ENCODE results near the gene TLR4. TPM values are rescaled to one million over a fixed set of nuclear protein-coding genes. Genes with fewer than 3 reads are reported as not detected.

The TLR4 gene
- total RNA-seq, 1 experiment from 2014 or later, result 0.07 TPM

GRCh38 chr9:117715411-117715989 lies 11.3 kb downstream of the TLR4 start:
- TF ChIP-seq CTCF (conservative IDR thresholded peaks at IDR 0.05), result no peak
- Mint-ChIP-seq H3K4me3 (no peak overlapping the region), H3K9me3 (no peaks in the 10 kb centered on the region), H3K36me3 (ENCODE audit: insufficient read depth in 1 of 3, low read depth in 3 of 3) (no peaks in the 10 kb centered on the region), H3K27me3 (ENCODE audit: low read depth) (no peaks in the 10 kb centered on the region), H3K4me1 (no peaks in the 10 kb centered on the region), H3K27ac (no peak overlapping the region)
- Histone ChIP-seq H3K4me2 (ENCODE audit: insufficient read depth, insufficient read length, low read length) (no peak overlapping the region), H4K91ac (ENCODE audit: insufficient read length, low read depth, low read length) (no peak overlapping the region), H3K23ac (ENCODE audit: insufficient read length, low read depth, low read length) (no peak overlapping the region), H3K27ac (ENCODE audit: insufficient read length, low read depth, low read length) (no peak overlapping the region), H3K79me1 (ENCODE audit: insufficient read depth, low read depth, low read length, poor library complexity, severe bottlenecking) (no peaks in the 10 kb centered on the region), H3K9me3 (ENCODE audit: control insufficient read depth, low read depth, low read length) (no peaks in the 10 kb centered on the region), H3K18ac (ENCODE audit: insufficient read length, low read depth, low read length) (no peak overlapping the region), H3K4ac (ENCODE audit: low read depth, low read length) (no peak overlapping the region), H2BK120ac (ENCODE audit: low read depth, low read length, poor library complexity, severe bottlenecking) (no peak overlapping the region), H3T11ph (ENCODE audit: low read length) (no peak overlapping the region), H4K5ac (ENCODE audit: insufficient read length, low read depth, low read length) (no peak overlapping the region), H3K79me2 (ENCODE audit: insufficient read depth, low read length) (no peaks in the 10 kb centered on the region), H3K23me2 (ENCODE audit: insufficient read length, low read depth, low read length, poor library complexity, severe bottlenecking) (no peaks in the 10 kb centered on the region), H2AK5ac (ENCODE audit: insufficient read length, low read length) (no peak overlapping the region), H4K20me1 (ENCODE audit: control insufficient read depth, insufficient read depth, insufficient read length) (no peaks in the 10 kb centered on the region), H3K4me1 (ENCODE audit: insufficient read depth, low read length) (no peaks in the 10 kb centered on the region), H2BK5ac (ENCODE audit: insufficient read length, low read length) (no peak overlapping the region), H3K56ac (ENCODE audit: insufficient read length, low read depth, low read length) (no peak overlapping the region), H2BK15ac (ENCODE audit: low read depth, low read length) (no peak overlapping the region), H4K8ac (replicated peaks; ENCODE audit: insufficient read length, low read depth, low read length) (no peak overlapping the region), H2AFZ (ENCODE audit: low read length) (no peak overlapping the region), H3K27me3 (ENCODE audit: insufficient read depth, low read length) (no peaks in the 10 kb centered on the region), H2BK20ac (ENCODE audit: low read depth, low read length, poor library complexity, severe bottlenecking) (no peak overlapping the region), H3K9ac (ENCODE audit: extremely low read depth, insufficient read length, low read length) (no peak overlapping the region), H3K14ac (ENCODE audit: insufficient read depth, low read length) (no peak overlapping the region), H2BK12ac (ENCODE audit: insufficient read length, low read depth, low read length) (no peak overlapping the region)
- no peak for DNase-seq
- WGBS (ENCODE audit: extremely low coverage, insufficient read length, low lambda C conversion rate), result no CpG with 5 or more reads among the region's 5 CpGs
